AG09309 (cell line): ENCODE results near the gene PTCSC3.
A peak's percentile ranks its signal among the peaks of the same experiment; 100 is the strongest.

Experiments
- DNase-seq: peaks from one replicate; pipeline ENCODE4 v3.0.0-alpha.2; 2010; ENCODE audit warnings: low read depth
- H3K4me3 ChIP-seq: 2 replicates; pipeline ENCODE4 v1.5.1; 2011; ENCODE audit warnings: mild to moderate bottlenecking, low read depth, low read length, moderate library complexity; ENCODE audit not compliant: control insufficient read depth
- TF ChIP-seq, protein P1 (sequence below): IDR thresholded peaks from 2 replicates; pipeline ENCODE4 v1.5.1; 2011; ENCODE audit warnings: mild to moderate bottlenecking, low read depth, low read length, inconsistent platforms; ENCODE audit not compliant: insufficient read depth, control insufficient read depth; ENCODE audit errors: missing control alignments

PTCSC3 gene

DNA sequence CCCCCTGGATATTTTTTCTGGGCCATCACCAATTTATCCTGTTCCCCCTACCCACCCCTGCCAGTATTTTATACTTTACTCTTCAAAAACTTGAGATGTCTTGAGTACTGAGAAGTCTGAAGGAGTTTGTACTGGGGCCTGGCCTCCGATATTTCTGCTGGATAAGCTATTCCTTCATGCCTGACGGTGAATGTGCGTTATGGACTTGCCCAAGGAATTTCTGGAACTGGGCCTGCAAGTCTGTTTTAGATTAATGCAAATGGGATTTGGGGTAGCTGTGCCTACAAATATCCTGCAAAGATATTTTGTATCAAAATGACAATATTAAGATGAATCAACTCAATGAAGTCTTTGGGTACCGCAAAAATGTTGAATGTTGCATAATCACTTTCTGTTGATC is at the start of gene PTCSC3:
Gene PTCSC3 (minus strand): TSS at position 199 of the 400 bp plus-strand sequence.
- DNase-seq, result peak; percentile 11
- TF ChIP-seq, protein P1, sequence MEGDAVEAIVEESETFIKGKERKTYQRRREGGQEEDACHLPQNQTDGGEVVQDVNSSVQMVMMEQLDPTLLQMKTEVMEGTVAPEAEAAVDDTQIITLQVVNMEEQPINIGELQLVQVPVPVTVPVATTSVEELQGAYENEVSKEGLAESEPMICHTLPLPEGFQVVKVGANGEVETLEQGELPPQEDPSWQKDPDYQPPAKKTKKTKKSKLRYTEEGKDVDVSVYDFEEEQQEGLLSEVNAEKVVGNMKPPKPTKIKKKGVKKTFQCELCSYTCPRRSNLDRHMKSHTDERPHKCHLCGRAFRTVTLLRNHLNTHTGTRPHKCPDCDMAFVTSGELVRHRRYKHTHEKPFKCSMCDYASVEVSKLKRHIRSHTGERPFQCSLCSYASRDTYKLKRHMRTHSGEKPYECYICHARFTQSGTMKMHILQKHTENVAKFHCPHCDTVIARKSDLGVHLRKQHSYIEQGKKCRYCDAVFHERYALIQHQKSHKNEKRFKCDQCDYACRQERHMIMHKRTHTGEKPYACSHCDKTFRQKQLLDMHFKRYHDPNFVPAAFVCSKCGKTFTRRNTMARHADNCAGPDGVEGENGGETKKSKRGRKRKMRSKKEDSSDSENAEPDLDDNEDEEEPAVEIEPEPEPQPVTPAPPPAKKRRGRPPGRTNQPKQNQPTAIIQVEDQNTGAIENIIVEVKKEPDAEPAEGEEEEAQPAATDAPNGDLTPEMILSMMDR, result no peak
- no peak within 1 kb of the TSS for H3K4me3 ChIP-seq

- TF ChIP-seq, protein P1, result no peak
- no peak for DNase-seq
Observed at GRCh38 chr14:36226164-36226563, 49.6 kb upstream of the PTCSC3 start.

DNA sequence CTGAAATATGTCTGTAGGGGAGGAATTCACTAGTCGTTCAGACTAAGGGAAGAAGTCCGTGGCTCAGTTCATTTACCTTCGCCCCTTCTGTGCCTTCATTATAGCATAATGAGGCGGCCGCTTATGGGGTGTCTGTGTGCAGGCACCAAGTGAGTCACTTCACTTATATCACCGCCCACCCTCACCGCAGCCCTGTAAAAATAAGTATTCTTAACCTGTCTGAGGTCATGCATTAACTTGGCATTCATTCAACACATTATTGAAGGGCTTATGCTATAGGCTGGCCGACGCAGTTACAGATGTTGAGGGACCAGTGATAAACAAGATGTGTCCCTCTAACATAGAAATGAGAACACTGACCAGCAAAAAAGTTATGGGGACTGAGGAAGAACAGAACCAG is 47.7 kb upstream of the PTCSC3 start:
- H3K4me3 ChIP-seq, result no peak overlapping the region
- TF ChIP-seq, protein P1, result no peak
- DNase-seq, result no peak

More at GRCh38 chr14:36226164-36226563, 49.6 kb upstream of the PTCSC3 start:
- no peak overlapping the region for H3K4me3 ChIP-seq

GRCh38 chr14:36223558-36223957 is 47.0 kb upstream of the PTCSC3 start:
- H3K4me3 ChIP-seq, result no peak overlapping the region
- no peak for DNase-seq
- TF ChIP-seq, protein P1, result no peak

DNA sequence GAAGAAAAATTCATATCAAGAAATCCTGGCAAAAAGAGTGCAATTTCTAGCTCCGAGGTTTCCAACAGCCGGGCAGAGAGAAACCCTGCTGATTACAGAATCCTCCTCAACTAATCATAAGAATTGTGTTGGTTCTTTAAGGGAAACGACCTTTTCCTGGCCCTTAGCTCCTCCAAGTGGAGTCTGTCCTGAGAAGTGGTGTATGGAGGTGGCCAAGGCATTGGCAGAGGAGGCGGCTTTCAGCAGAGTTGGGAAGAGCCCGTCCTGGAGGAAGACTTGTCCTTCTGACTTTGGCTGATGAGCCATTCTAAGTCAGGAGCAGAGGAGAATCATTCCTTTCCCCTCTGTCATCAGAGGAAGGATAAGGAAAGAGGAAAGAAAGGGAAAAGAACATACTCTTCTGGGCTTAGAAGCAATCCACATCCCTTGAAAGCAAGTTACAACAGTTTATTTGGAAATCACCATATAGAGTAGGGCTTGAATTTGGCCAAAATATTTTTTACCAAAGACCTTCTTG is 46.5 kb upstream of the PTCSC3 start:
- TF ChIP-seq, protein P1, result no peak
- no peak overlapping the region for H3K4me3 ChIP-seq
- DNase-seq, result no peak

DNA sequence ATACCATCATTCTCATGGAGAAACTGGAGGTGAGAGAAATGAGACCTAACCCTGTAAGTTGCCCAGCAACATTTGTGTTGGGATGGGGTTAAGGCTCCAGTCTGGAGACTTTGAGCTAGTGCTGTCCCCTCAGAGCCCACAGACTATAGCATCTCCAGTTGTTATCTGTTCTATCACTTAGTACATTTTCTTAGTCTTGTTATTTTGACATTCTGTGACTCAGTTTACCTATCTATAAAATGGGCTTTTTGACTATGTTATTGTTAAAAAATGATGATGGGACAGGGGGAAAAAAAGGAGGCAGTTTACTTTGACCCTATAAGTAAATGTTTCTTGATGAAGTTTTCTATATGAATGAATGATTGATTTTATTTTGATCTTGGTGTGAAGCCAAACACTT is 45.8 kb upstream of the PTCSC3 start:
- TF ChIP-seq, protein P1, result no peak
- no peak for DNase-seq
- no peak overlapping the region for H3K4me3 ChIP-seq

GRCh38 chr14:36221112-36221511 is 44.6 kb upstream of the PTCSC3 start:
- DNase-seq, result no peak
- no peak overlapping the region for H3K4me3 ChIP-seq
- TF ChIP-seq, protein P1, result no peak
